Measurements from ENCODE around the gene SEC63.

DNA sequence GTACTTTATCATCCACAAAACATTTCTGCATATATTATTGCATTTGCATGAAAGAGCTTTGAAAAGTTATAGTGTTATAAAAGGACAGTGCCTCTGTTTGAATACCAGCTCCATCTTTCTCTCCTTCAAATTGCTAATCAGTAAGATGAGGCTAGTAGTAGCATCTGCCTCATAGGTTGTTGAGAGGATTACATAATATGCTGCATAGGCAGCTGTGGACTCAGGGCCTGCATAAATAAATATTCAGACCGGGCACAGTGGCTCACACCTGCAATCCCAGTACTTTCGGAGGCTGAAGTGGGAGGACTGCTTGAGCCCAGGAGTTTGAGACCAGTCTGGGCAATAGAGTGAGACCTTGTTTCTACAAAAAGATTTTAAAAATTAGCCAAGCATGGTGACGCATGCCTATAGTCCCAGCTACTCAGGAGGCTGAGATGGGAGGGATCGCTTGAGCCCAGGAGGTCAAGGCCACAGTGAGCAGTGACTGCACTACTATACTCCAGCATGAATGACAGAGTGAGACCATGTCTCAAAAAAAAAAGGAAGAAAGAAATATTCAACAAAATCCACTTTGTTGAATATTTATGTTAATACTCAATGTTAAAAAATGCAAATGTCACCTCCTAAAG is 18.3 kb upstream of the SEC63 start:
- no peak for TF ChIP-seq EZH2phosphoT487 (IDR thresholded peaks at IDR 0.05; ENCODE audit: low read depth)
- TF ChIP-seq, protein P1, sequence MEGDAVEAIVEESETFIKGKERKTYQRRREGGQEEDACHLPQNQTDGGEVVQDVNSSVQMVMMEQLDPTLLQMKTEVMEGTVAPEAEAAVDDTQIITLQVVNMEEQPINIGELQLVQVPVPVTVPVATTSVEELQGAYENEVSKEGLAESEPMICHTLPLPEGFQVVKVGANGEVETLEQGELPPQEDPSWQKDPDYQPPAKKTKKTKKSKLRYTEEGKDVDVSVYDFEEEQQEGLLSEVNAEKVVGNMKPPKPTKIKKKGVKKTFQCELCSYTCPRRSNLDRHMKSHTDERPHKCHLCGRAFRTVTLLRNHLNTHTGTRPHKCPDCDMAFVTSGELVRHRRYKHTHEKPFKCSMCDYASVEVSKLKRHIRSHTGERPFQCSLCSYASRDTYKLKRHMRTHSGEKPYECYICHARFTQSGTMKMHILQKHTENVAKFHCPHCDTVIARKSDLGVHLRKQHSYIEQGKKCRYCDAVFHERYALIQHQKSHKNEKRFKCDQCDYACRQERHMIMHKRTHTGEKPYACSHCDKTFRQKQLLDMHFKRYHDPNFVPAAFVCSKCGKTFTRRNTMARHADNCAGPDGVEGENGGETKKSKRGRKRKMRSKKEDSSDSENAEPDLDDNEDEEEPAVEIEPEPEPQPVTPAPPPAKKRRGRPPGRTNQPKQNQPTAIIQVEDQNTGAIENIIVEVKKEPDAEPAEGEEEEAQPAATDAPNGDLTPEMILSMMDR (IDR thresholded peaks at IDR 0.05; ENCODE audit: low read depth, low read length), result no peak

All from OCI-LY3 (cell line).